ENCODE results near the gene TLCD5.

The TLCD5 gene

GRCh38 chr11:120338107-120338933 is 13.2 kb downstream of the TLCD5 start:
- no peak for DNase-seq

- DNase-seq, result no peak
Measured at GRCh38 chr11:120339394-120339890, 14.3 kb downstream of the TLCD5 start.

- no peak for DNase-seq
Measured at GRCh38 chr11:120340529-120340928, 15.4 kb downstream of the TLCD5 start.

DNA sequence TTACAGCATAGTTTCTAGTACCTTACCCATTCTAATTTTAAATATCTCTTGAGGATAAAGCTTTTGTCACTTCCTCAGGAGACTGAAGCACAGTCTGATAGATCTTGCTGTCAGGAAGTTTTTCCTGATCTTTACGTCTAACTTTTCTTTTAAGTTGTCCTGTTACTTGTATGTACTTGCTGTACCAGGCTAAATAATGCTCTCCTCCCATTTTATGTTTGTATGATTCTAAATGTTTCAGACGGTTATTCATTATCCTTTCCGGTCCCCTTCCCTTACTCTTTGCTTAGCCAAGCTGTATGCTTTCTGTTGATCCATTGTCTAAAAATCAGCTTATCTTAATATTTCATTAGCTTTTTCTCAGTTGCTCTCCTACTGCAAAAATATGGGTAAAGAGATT is 17.1 kb downstream of the TLCD5 start:
- no peak for DNase-seq

DNA sequence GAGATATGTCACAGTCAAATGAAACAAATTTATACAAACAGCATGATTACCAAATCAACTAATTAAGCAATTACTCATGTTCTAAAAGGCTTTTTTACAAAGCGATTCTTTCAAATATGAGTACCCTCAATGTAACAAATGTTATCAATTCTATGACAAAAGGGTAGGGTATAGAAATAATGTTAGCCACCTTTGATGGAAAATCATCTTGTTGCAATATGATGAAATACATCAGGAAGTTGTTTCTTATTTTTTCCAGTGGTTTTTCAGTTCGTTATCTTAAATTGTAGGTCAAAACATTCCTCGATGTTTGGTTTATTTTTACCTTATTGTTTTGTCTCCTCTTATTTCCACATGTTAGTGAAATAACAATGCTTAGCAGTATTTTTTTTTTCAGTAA is 17.6 kb downstream of the TLCD5 start:
- DNase-seq, result no peak

GRCh38 chr11:120343429-120343828 is 18.3 kb downstream of the TLCD5 start:
- DNase-seq, result no peak

DNA sequence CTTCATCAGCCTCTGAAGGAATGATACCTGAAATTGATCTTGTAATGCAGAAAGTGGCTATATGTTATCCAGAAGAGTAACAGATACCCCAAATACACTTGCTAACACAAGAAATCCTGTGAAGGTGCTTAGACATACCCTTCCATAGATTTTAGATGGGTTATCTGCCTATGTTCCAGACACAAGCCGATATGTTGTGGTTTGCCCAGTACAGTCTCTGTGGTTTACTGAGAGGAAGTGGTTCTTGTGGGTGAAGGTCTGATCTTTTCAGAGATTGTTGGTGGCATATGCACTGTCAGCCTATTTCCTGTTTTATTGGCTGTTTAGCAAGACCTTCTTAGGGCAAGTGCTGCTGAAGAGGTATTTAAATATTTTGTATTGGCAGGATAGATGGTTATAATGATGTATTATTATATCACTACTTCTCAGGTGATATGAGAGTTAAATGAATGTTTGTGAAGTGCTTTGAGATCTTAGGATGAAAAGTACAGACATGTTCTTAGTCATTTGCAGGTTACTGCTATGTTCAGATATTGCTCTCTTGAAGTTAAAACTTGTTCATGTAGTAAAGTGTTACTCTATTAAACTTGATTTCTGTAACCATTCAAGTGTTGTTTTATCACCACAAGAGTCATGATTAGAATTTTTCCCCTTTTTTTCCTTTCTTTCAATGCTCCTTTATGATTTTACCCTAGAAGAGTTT is 19.4 kb downstream of the TLCD5 start:
- DNase-seq, result no peak

DNA sequence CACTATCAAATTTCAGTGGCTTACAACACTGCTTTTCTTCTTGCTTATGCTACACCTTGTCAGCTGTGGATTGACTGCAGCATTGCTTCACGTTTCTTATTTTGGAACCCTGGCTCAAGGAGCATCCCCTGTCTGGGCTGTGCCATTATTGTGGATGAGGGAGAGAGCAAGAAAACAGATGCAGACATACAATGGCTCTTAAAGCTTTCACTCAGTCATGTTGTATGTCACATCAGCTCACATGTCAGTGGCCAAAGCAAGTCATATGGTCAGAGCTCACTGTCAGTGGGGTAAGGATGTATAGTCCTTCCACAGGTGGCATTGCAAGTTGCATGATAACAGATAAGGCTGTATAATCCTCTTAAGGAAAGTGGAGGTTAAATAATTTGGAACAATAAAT is 21.1 kb downstream of the TLCD5 start:
- DNase-seq, result no peak

DNA sequence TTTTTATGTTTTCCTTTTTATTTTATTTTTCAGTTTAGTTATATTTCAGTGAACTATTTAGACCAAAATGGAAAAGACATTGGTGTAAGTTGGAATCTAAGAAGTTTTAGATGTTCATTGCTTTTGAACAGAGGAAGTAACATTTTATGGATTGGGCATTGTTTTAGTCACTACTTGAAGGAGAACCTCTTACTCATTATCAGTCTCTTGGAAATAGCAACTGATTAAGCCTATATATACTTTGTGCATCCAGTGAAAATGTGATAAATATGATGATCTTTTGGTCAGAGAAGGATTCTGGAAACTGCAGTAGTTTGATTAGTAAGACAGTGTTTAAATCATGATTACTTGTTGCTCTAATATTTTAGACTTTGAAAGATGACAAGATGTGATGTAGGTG is 25.5 kb downstream of the TLCD5 start:
- no peak for DNase-seq

DNA sequence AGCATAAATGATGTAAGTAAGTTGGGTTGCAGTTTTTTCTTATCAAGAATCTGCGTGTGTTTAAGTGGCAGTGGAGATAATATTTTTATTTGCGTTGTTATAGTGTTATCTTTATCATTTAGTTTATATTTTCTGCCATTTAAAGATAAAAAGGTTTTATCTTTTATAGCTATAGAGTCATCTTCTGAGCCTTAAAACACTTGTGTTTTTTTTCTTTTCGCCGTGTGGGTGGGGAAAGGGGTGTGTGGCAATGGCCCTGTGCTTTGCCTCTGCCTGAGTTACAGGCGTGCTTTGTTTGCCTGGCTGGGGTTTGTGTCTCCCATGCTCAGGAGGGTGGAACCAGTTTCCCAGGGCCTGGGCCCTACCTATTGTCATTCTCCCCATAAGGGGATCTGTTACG is 27.3 kb downstream of the TLCD5 start:
- DNase-seq, result no peak

DNA sequence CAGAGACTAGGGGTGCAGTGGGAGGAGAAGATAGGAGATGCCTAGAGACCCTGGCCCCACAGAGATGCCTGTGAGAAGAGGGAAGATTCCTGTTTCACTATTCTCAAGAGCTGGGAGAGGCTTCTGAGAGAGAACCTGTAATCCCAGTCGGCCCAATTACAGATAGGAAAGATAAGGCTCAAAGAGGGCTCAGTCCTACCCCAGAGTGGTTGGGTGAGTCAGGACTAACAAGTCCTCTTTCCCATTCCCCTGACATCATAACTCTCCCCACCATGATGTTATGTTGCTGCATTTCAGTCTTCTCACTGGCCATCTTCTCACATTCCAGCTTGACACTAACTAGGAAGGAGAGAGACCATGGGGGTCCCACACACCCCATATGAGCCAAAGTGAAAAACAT is 29.0 kb downstream of the TLCD5 start:
- no peak for DNase-seq

DNA sequence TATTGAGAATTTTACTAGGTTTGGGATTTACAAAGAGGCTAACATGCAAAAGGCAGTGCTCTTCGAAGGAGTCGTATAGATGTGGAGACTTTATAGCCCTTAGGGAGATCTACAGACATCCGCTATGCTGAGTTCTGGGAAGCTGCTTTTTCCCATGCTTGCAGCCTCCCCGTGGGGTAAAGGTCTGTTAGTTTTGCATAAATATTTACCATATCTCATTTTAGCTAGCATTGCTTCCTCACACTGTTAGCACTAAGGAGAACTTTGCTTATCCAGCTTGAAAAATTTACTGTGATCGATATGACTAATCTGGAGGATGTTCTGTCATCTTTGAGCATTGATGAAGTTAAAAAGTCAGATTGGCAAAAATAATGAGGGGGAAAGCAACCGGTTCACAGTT is 29.7 kb downstream of the TLCD5 start:
- DNase-seq, result no peak

DNA sequence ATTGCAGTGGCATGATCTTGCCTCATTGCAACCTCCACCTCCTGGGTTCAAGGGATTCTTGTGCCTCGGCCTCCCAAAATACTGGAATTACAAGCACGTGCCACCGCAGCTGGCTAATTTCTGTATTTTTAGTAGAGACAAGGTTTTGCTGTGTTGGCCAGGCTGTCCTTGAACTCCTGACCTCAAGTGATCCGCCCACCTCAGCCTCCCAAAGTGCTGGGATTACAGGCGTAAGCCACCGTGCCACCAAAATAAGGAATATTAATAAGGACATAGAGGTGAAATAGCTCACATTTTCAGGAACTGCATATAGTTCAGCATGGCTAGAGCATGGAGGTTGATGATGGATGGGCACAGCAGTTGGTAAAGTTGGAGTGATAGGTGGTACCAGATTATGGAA is 32.5 kb downstream of the TLCD5 start:
- DNase-seq, result no peak

DNA sequence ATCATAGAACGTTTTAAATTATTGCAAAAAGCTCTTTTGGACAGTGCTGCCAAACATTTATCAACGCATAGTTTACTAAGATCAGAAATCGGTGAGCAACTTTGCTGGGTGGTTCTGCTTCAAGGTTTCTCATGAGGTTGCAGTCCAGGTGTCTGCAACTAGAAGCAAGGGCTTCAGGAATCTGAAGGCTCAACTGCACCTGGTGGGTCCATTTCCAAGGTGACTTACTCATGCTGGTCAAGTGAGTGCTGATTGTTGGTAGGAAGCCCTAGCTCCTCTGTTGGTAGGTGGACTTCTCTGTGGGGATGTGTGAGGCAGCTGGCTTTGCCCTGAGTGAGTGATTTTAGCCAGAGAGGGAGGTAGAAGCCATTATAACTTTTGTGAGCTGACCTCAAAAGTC is 33.6 kb downstream of the TLCD5 start:
- no peak for DNase-seq

GRCh38 chr11:120363436-120363835 is 38.3 kb downstream of the TLCD5 start:
- DNase-seq, result no peak

DNA sequence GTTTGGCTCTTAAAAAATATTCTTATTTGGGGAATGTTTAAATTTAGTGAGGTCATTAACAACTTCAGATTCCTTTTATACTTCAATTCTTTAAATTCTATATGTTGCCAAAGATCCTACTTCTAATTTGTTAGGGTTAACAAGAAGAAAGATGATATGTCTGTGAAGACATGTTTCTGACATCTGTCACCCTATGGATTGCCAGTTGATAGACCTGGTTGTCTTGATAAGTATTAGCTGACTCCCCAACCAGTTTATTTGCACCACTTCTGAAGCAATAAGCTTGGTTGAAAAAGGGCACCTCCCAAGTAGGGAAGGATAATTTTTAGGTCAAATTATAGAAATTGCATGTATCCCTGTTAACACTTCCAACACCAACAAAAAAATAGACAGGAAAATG is 40.4 kb downstream of the TLCD5 start:
- no peak for DNase-seq

DNA sequence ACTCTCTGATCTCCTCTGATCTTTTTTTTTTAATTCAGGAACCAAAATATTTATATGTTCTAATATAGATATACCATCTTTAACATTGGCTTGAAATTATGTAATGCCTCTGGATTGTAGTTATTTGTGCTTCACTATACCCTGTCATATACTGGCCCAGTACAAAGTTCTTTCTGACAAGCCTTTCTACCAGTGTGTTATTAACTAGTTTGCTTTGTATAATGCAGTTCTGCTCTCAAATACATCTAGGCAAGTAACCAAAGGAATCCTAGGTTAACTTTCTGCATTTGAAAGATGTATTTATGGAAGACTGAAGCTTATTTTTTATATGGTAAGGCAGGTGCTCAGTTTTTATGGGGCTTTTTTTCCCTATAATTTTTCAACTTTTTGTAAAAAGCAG is 47.2 kb downstream of the TLCD5 start:
- no peak for DNase-seq

- DNase-seq, result no peak
Measured at GRCh38 chr11:120375076-120375475, 50.0 kb downstream of the TLCD5 start.

- DNase-seq, result no peak
Measured at GRCh38 chr11:120376547-120377182, 51.6 kb downstream of the TLCD5 start.

DNA sequence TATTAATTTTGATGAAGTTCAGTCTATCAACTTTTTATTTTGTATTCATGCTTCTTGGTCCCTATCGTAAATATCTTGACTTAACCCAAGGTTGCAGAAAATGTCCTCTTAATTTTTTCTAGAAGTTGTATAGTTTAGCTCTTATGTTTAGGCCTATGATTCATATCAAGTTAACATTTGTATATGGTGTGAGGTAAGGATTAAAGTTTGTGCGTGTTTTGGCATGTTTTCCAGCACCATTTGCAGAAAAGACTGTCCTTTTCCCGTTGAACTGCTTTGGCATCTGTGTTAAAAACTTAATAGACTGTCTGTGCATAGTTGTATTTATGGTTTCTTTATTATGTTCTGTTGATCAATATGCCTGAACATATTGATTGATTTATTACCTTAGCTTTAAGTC is 53.4 kb downstream of the TLCD5 start:
- no peak for DNase-seq

DNA sequence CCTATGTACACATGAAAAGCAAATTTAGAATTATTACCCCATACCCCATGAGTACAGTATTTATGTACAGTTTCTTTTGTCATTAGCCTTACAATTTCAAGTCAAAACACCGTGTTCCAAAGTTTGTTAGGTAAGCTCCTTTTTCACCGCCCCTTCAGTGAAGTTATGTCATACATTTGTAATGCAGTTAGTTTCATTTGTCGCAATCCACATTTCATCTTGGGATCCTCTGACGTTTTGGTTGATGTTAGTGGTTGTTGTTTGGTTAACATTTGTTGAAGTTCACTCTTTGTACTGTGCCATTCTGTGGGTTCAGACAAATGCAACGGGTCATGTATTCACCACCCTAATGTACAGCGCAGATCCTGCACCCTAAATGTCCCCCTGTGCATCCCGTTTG is 56.3 kb downstream of the TLCD5 start:
- no peak for DNase-seq

Measured in NCI-H2227 treated with DMSO at 0.1 percent for 48 hours (cell line).